Panc1 (cell line): ENCODE measurements around the gene P2RX3. TPM values are rescaled to one million over a fixed set of nuclear protein-coding genes. Genes with fewer than 3 reads are reported as not detected.

Experiments
- ATAC-seq: fragments of 200-7000 bp; cut with Tn5 transposase; 2 replicates; pipeline ENCODE4 v1.9.1; 2020; ENCODE audit warnings: mild to moderate bottlenecking, moderate library complexity
- Bru-seq: library from RNA; stranded (reverse); fragments of 400-500 nt; gene quantifications from one replicate; lab custom pipeline; 2021; lab: Mats Ljungman, UMichigan
- BruChase-seq, 2 experiments: library from RNA; stranded (reverse); fragments of 400-500 nt; gene quantifications; one replicate each; lab custom pipeline; 2021; lab: Mats Ljungman, UMichigan
- BruUV-seq: library from RNA; stranded (reverse); fragments of 400-500 nt; replicated peaks from 2 replicates; lab custom pipeline; 2021; lab: Mats Ljungman, UMichigan
- CTCF ChIA-PET: fragments of 300-600 bp; sonication (Branson Sonifier 250); formaldehyde crosslinking; loops from one replicate; lab custom pipeline; 2022; ENCODE audit warnings: antibody characterized with exemption; lab: Charles Lee
- POLR2A ChIA-PET: fragments of 300-600 bp; sonication (Branson Sonifier 250); formaldehyde crosslinking; loops from one replicate; lab custom pipeline; 2022; ENCODE audit warnings: antibody characterized with exemption; lab: Charles Lee
- DNase-seq: peaks from one replicate; pipeline ENCODE4 v3.0.0-alpha.2; 2010; ENCODE audit warnings: low read depth, low spot score
- H3K27ac ChIP-seq: 2 replicates; pipeline ENCODE4 v1.5.1; 2011; ENCODE audit warnings: mild to moderate bottlenecking, low read length, inconsistent platforms
- H3K27me3 ChIP-seq: fragments of 200-500 bp; sonication (Bioruptor generic); 2 replicates; pipeline ENCODE4 v1.6.0; 2014; ENCODE audit warnings: low read length, inconsistent platforms; ENCODE audit not compliant: control insufficient read depth, insufficient read depth
- H3K36me3 ChIP-seq: fragments of 200-500 bp; sonication (Bioruptor generic); 2 replicates; pipeline ENCODE4 v1.5.1; 2014; ENCODE audit warnings: inconsistent platforms, mild to moderate bottlenecking, low read length, moderate library complexity; ENCODE audit not compliant: control insufficient read depth, insufficient read depth
- H3K4me1 ChIP-seq: 2 replicates; pipeline ENCODE4 v1.5.1; 2011; ENCODE audit warnings: inconsistent platforms, mild to moderate bottlenecking, low read length, moderate library complexity; ENCODE audit not compliant: control insufficient read depth, insufficient read depth
- H3K4me3 ChIP-seq, 2 experiments: 2 replicates each; pipeline ENCODE4 v1.5.1; 2011 to 2012; ENCODE audit warnings: low read depth in 2 of 2, low read length in 2 of 2, mild to moderate bottlenecking in 2 of 2, inconsistent platforms in 1 of 2, moderate library complexity in 1 of 2
- H3K9me3 ChIP-seq: fragments of 200-500 bp; sonication (Bioruptor generic); 2 replicates; pipeline ENCODE4 v1.5.1; 2014; ENCODE audit warnings: low read depth, mild to moderate bottlenecking, inconsistent platforms, low read length, moderate library complexity; ENCODE audit not compliant: control insufficient read depth, insufficient read depth
- CTCF ChIP-seq: fragments of 450-650 bp; IDR thresholded peaks from 2 replicates; pipeline ENCODE4 v1.5.1; 2017; ENCODE audit warnings: mild to moderate bottlenecking
- POLR2AphosphoS5 ChIP-seq: IDR thresholded peaks from 2 replicates; pipeline ENCODE4 v1.6.1; 2012; ENCODE audit warnings: mild to moderate bottlenecking, low read depth, low read length, moderate library complexity
- REST ChIP-seq, 2 experiments: IDR thresholded peaks; 2 replicates each; pipeline ENCODE4 v1.6.1; 2011 to 2012; ENCODE audit warnings: low read depth in 2 of 2, control low read depth in 1 of 2, low read length in 1 of 2, mild to moderate bottlenecking in 1 of 2, moderate library complexity in 1 of 2; ENCODE audit not compliant: insufficient read depth in 1 of 2
- SIN3A ChIP-seq: IDR thresholded peaks from 2 replicates; pipeline ENCODE4 v1.6.1; 2012; ENCODE audit warnings: low read depth, mild to moderate bottlenecking, low read length, moderate library complexity, borderline replicate concordance; ENCODE audit not compliant: insufficient read depth
- TCF7L2 ChIP-seq: IDR thresholded peaks from 2 replicates; pipeline ENCODE4 v1.6.1; 2011; ENCODE audit warnings: mild to moderate bottlenecking, low read depth, low read length, inconsistent platforms
- in situ Hi-C: cut with HindIII; loops from 2 replicates; pipeline ENCODE4 v1.10.0; 2016; ENCODE audit warnings: low sequenced_read_pairs, low pct_unique_long_range_greater_than_20kb
- intact Hi-C: fragments of 100-400 bp; cut with micrococcal nuclease; formaldehyde crosslinking; loops from one replicate; pipeline ENCODE4 v1.10.0; 2022; ENCODE audit not compliant: unreplicated experiment
- long read RNA-seq: library from polyadenylated mRNA; unstranded; transcript quantifications from one replicate; pipeline ENCODE4 v2.0.0, GENCODE V29; 2021; ENCODE audit not compliant: unreplicated experiment
- polyA plus RNA-seq: library from polyadenylated mRNA; unstranded; fragments of >200 nt; gene quantifications from one replicate; pipeline ENCODE4 v1.2.1, GENCODE V29; 2012; ENCODE audit warnings: missing spikeins; ENCODE audit not compliant: insufficient read length
- total RNA-seq: library from RNA; stranded (reverse); gene quantifications from one replicate; pipeline ENCODE4 v1.2.1, GENCODE V29; 2021; ENCODE audit not compliant: unreplicated experiment

Gene P2RX3
- total RNA-seq (not detected), Bru-seq, nascent RNA (not detected), BruChase-seq, experiment 1, labeled RNA remaining after a 2-hour chase (percentile 3 among the genes with signal in this experiment), BruChase-seq, experiment 2, labeled RNA remaining after a 6-hour chase (percentile 3 among the genes with signal in this experiment)
- polyA plus RNA-seq, result not detected
- long read RNA-seq, result 0 reads

GRCh38 chr11:57338142-57338541, at the start of gene P2RX3:
P2RX3 (plus strand) TSS chr11:57338352; CDS start chr11:57338551, 199 bp downstream.
- Histone ChIP-seq H3K4me3 (no peak within 1 kb of the TSS), H3K9me3 (no peaks in the 10 kb centered on the region), H3K36me3 (peaks cover 3% of the 10 kb centered on the region; the same call in 1 of the 2 replicates), H3K27me3 (no peaks in the 10 kb centered on the region), H3K27ac (no peak within 1 kb of the TSS), H3K4me1 (peaks cover 22% of the 10 kb centered on the region)
- in situ Hi-C loops, result no loop called here
- intact Hi-C loops, result no loop called here
- DNase-seq (no peak), ATAC-seq (no peak)
- ChIA-PET CTCF (no interaction called here), POLR2A (no interaction called here)
- TF ChIP-seq CTCF (no peak), SIN3A (no peak), TCF7L2 (no peak), POLR2AphosphoS5 (no peak), REST (IDR thresholded peaks at IDR 0.05; ENCODE audit: insufficient read depth in 1 of 2, low read depth in 2 of 2, low read length in 1 of 2) (no peak)
- no TSS peak for BruUV-seq

- Histone ChIP-seq H3K4me1 (no peaks in the 10 kb centered on the region), H3K36me3 (no peaks in the 10 kb centered on the region), H3K4me3 (no peak overlapping the region), H3K27ac (no peak overlapping the region), H3K27me3 (no peaks in the 10 kb centered on the region), H3K9me3 (no peaks in the 10 kb centered on the region)
- ChIA-PET CTCF (no interaction called here), POLR2A (no interaction called here)
- BruUV-seq, result no TSS peak
- DNase-seq (no peak), ATAC-seq (no peak)
- no peak for TF ChIP-seq REST (IDR thresholded peaks at IDR 0.05; ENCODE audit: insufficient read depth in 1 of 2, low read depth in 2 of 2, low read length in 1 of 2)
- no peak for TF ChIP-seq TCF7L2
- TF ChIP-seq POLR2AphosphoS5, result no peak
- no peak for TF ChIP-seq CTCF
- no peak for TF ChIP-seq SIN3A
- intact Hi-C loops (no loop called here), in situ Hi-C loops (no loop called here)
Observed at GRCh38 chr11:57288771-57289579, 49.2 kb upstream of the P2RX3 start.
